Mesenteric fat pad (tissue), 1 donor: ENCODE measurements around the gene PDIA4. TPM values are rescaled to one million over a fixed set of nuclear protein-coding genes. Genes with fewer than 3 reads are reported as not detected.
"Not testable (repeated sequence)": the region's sequence is repeated elsewhere in the genome, so short reads cannot be mapped to it uniquely, and the experiment has no call there.

Source experiments
- DNase-seq: peaks from one replicate; pipeline ENCODE4 v3.0.0-alpha.2; 2020; ENCODE audit warnings: low spot score
- total RNA-seq: library from RNA; stranded (reverse); fragmentation: NEBNext Ultra II Directional; extraction: Animal tissue kit (Norgen Biotek cat#: 25700); gene quantifications from one replicate; pipeline ENCODE4 v1.2.1, GENCODE V29; 2021
- donor health status: DM: yes; HTN: yes; CAD: no.

Gene PDIA4
- total RNA-seq, 1 donor from 2014 or later = 101 TPM

DNA sequence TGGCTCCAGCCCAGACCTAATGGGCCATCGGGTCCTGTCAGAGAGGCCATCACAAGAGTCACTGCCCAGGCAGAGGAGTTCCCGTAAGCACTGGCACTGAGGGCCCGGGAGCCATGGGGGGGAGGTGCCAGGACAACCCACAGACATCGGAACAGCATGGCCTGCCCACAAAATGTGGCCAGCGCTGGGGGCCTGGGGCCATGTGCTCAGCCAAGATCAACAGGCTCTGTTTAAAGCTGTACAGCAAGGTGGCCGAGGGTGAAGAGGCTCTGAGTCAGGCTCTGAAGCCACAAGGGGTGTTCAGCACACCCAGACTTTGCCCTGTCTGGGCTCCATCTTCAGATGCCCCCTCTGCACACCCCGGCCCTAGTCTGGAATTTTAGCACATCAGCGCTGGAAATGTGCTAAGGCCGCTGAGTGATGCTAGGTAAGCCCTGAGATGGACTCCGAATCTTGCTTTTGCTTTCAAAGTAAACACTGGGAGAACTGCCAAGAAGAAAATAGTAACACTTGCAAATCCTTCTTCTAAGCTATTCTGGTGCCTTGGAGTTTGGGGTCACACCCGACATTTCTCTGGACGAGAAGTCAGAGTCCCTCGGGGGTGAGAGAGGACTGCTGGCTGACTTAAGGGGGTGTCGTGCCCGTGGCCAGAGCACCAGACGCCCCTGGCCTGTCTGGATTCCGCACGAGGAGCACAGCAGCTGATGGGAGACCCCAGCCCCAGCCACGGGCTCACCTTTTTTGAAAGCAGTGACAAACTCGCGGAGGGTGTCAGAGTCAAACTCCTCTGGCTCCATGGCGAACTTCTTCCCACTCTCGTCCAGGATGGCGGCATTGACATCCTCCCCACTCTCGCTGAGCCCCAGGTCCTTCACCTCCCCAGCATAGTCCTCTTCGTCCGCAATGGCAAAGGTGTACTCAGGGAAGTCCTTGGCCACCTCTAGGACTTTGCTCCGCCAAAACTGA, 23.6 kb downstream of the PDIA4 start:
- DNase-seq = no peak

DNA sequence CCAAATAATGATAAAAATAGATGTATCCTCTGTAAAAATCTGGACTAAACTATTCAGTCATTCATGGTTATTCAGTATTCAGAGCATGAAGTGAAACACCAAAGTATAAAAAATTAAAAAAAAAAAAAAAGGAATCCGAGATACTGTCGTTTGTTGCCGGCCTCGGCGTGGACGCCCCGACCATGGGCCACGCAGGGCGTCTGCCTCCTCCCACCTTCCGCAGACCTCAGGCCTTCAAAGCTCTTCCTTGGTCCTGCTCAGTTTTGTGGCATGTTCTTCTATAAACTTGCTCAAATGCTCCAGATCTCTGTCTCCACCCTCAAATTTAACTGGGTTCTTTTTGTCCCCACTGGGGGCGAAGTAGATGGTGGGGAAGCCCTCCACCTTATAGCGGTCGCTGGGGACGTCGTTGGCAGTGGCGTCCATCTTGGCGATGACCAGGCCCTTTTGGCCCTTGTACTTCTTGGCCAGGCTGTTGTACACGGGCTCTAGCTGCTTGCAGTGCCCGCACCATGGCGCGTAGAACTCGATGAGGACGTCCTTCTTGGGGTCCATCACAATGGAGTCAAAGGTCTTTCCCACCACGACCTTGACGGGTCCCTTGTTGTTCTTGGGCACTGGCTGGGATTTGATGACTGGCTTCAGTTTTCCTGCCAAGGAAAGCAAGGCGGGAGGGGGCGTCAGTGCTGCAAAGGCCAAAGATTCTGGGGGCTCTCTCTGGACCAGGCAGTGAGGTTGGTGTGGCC, 24.6 kb downstream of the PDIA4 start:
- DNase-seq = no peak

DNA sequence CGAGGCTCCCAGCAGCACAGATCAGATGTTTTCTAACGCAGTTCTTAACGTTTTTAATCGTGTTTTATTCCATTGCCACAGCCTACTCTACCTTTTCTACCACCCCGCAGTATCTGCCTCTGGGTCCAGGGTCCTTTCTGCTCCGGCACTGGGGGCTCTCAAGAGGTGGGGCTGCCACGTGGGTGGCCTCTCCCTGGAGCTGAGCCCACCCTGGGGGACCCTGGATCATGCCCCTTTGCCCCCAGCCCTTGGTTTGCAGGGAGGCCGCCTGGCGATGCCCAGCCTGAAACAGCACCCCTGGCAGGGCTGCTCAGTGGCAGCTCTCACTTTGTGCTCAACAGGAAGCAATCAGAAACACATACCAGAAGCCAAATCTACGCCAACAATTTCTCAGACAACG, 25.3 kb downstream of the PDIA4 start:
- DNase-seq = no peak

DNA sequence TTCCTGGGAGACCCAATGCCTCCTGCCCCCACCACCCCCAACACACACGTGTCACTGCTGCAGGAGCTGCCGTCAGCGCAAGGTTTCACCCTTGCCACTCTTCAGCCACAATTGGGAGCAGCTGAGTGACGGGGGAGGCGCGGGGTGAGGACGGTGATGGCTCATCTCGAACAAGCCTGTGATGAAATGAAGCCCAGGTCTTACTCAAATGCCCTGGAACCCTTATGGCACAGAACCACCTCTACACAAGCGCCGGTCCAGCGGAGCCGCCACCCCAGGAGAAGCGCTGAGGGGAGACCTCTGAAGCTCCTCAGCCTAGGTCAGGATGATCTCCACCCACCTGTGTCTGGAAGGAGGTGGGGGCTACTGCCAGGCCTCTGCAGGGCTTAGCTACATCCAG, 25.7 kb downstream of the PDIA4 start:
- no peak for DNase-seq

DNA sequence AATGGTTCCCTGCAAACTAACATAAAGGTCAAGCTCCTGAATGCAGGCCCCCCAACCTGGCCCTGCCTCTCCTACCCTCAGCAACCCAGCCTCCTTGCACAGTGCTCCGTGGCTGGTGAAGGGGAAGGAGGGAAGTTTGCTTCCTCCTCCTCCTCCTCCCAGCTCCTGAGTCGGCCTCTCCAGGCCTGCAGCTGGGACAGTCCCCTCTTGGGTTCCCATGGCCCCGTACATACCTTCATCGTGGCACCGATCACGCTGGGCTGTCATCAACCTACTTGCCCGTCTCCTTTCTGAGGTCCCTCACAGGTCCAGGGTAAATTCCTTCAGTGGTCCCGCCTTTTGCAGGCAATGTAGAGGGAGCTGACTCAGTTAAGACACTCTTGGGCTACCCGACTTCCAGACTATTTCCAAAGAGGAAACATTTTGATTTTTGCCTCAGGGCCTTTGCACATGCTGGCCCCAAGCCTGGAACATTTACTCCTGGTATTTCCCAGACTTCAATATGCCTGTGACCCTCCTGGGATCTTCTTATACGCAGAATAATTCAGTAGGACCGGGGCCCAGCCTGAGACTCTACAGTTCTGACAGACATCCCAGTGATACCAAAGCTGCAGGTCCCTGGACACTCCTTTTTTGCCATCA, 26.8 kb downstream of the PDIA4 start:
- no peak for DNase-seq

DNA sequence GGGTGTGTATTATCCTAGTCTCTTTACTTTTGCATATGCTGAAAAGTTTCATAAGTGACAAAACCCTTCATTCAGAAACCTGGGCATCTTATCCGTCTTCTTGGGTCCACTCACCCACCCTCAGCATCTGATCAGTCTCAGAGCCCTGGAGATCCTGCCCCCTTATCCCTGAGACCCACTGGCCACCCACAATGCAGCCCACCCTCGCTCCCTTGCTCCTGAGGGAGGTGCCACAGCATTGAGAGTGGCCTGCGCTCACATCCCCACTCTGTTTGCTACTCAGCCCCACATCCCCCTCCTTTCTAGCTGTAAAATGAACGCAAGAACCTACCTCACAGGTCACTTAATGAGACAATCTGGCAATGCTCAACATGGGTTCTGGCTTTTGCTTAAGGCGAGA, 27.3 kb downstream of the PDIA4 start:
- DNase-seq = no peak

DNA sequence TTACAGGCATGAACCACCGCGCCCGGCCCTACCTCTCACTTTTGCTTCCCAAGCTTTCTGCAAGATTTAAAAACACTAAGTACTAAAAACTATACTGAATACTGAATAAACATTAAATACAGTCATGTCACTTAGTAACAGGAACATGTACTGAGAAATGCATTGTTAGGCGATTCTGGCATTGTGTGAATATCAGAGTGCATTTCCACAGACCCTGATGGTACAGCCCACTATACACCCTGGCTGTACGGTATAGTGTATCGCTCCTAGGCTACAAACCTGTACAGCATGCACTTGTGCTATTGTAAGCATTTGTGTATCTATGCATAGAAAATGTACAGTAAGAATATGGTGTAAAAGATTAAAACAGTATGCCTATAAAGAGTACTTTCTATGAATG, 29.1 kb downstream of the PDIA4 start:
- no peak for DNase-seq

DNA sequence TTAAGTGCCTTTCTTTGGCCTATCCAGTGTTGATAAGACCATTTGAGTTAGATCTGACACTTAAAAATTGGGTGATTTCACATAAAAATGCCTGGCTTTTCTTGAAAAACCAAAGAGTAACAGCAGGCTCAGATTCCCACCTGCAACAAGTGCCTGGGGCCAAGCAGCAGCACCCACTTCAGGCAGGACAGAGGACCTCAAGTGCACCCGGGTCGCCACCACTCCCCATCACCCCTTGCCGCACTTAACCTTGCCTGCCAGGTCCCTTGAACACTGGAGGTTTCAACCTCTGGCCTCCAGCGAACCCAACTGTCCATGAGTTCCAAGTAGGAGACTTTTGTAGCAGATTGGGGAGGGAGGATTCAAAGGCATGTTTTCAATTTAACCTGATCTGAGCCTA, 30.8 kb downstream of the PDIA4 start:
- no peak for DNase-seq

DNA sequence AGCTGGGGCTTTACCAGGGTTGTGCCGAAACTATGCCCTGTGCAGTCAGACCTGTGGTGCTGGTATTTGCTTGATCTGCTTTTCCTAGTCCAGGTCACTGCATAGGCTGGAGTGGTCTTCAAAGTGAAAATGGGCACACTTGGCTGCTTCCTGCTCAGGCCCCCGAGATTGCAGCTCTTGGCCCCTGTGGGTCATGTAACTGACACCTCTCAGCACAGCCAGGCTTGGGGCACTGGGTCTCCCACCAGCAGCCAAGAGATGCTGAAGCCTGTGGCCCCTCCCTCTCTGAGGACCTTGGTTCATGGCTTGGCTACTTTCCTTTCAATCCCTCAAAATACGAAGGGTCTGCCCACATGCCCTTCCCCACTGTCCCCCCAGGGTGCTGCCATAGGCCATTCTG, 33.7 kb downstream of the PDIA4 start:
- DNase-seq = no peak

DNA sequence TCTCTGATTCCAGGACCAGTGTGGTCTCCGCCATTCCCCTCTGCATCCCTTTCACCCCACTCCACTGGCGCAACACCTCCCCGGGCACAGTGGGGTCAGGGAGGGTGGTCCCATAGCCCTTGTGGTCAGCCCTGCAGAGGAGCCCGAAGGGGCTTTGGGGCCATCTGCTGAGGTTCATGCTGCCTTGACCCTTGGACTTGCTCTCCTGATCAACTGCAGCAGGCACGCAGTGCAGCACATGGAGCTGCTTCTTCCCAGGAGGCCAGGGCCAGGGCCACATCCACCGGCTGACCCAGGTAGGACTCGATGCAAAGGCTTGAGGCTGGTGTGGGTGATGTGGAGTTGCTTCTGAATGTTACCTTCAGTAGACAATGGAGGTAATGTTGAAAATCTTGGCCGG, 35.1 kb downstream of the PDIA4 start:
- DNase-seq = no peak

DNA sequence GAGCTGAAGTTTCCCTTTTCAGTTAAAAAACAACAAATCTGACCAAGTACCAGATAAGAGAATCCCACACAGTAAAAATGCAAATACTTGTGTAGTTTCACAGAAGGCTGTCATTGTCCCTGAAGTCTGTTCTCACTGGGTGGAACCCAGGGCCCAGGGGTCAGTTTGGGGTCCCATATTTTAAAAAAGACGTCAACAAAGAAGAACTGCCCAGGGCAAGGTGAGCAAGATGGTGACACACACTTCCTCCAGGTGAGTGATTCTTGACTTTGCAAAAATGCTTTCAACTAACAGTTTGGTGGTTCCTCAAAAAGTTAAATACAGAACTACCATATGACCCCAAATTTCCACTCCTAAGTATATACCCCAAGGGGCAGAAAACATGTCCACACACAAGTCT, 36.8 kb downstream of the PDIA4 start:
- DNase-seq = no peak

DNA sequence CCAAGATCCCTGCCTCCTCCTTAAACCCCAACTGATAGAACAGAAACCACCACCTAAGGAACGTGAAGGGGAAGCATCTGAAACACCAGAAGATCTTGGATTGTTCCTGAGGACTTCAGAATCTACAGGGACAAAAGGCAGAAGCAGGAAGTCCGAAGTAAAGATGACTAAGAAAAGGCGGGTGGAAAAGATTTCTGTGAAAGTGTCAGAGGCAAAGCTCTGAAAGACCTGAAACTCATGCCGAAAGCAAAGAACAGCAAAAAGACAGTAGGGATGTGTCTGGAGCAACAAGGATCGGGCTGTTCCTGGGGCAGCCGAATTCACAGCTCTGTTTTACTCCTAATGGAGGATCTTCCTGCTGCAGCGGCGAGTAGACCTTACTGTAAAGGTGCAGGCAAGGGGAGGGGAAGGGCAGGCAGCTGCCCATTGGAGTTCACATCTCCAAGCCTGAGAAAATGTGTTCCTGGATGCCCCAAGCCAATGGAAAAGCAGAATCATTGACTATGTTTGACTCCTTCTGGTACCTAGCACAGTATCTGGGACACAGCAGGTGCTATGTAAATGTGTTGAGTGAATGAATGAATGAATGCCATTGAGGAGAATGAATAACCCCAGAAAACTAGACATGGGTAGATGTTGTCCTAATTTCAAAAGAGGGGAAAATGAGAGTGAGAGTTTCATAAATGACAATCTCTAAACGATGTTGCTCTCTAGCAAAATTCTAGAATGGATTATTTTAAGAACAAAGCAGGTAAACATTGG, 40.4 kb downstream of the PDIA4 start:
- no peak for DNase-seq

DNA sequence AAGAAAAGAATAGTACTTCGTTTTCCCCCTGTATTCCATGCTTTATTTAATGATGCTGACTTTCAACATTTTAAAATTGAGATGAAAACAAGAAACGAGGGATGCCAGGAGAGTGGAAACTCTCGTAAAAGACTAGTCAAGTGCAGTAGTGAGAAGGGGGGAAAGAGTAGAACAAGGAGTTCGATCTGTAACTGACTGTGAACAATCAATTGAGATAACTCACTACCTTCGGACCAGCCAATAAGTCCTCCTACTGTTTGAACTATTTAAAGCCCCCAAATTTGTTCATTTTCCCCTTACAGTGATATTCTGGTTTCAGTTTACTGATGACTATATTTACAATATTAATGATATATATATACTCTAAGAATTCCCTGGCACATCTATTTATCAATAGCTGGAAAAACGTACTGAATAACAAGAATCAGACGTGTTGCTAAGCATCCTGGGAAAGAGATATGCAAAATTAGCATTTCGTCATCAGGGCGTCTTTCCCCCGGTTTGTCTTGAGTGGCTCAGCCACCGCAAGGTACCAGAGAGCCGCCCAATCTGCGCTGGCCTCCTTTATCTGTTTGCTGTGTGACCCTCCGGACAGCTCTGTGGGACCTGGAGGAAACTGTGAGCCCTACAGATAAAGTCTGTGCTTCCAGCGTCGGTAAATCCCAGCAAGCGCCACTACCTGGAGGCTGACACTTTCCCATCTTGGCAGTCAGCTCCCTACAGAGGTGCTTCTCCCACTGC, 41.1 kb downstream of the PDIA4 start:
- no peak for DNase-seq

DNA sequence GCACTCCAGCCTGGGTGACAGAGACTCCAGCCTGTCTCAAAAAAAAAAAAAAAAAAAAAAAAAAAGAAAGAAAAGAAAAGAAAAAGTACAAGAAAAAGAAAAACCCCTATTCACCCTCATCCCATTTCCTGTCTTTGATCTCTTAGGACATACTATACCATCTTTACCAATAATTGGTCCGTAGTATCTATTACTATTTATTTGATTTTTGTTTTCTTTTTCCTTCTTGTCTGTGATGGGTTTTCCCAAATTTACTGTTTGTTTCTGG, 41.6 kb downstream of the PDIA4 start:
- no peak for DNase-seq

DNA sequence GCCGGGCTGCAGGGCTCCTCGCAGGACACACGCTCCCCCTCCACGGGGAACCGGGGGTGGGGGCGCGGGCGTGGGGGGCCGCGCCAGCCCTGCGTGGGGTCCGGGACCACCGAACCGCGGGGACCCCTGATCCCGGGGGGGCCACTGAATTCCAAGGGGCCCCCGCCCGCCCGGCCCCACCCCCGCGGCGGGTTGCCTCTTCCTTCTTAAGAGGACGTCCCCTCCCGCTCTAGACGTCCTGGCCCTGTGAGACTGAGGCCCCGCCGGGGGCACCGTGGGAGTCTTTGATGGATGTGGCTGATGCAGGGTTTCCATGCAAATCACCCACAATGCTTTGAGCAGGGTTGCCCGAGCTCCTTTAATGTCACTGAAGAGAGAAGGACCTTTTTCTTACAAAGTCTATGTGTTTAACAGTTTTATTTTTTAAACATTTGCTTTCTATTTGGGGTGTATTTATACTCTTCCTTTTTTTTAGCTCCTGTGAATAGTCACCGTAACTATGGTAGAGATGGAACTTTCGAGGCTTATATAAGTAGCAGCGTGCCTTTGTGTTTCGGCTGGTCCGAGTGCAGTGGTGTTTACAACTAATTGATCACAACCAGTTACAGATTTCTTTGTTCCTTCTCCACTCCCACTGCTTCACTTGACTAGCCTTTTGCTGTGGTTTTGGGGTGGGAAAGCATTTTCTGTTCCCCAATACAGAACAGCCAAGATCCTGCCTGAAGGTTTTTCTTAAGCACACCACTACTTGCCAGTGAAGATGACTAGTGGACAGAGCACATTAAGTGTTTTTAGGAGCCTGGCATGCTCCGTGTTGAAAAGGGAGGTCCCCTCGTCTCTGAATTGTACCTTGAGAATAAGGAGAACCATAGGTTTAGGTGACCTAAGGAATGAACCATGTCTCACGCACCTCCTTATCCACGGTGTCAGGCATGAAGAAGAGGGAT, 44.8 kb downstream of the PDIA4 start:
- no peak for DNase-seq

DNA sequence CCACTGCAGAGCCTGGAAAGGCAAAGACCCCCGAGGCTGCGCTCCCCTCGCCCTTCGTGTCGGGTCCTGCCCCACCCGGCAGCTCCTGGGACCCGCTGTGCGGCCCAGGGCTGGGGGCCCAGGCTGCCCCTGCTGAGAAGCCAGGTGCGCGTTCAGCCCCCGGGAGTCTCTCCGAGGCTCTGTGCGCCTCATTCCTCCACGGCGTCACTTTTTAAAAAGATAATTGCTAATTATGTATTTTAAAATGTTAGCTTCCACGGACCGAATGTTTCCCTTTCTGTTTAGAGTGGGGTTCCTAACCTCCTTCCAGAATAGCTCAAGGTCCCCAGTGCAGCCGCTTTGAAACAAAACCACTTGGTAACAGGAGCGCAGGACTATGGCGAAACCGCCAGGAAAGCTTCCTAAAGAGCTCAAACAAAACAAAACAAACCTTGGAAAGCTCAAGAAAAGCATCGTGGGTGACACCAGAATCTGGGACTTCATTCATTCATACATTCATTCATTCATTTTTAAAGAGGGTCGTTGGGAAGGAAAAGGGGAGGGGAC, 45.6 kb downstream of the PDIA4 start:
- no peak for DNase-seq

DNA sequence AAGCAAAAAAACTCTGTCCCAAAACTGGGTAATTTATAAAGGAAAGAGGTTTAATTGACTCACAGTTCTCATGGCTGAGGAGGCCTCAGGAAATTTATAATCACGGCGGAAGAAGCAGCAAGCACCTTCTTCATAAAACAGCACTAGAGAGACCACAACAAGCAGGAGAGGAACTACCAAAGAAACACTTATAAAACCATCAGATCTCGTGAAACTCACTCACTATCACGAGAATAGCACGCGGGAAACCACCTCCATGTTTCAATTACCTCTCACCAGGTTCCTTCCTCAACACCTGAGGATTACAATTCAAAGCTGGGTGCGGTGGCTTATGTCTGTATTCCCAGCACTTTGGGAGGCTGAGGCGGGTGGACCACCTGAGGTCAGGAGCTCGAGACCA, 48.5 kb downstream of the PDIA4 start:
- no peak for DNase-seq

DNA sequence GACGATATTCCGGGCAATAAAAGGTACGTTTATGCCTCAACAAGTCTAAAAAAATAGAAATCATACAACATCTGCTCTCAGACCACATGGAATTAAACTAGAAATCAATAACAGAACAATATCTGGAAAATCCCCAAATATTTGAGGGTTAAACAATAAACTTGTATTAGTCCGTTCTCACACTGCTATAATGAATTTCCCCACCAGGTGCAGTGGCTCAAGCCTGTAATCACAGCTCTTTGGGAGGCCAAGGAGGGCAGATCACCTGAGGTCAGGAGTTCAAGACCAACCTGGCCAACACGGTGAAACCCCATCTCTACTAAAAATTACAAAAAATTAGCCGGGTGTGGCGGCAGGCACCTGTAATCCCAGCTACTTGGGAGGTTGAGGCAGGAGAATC, 49.2 kb downstream of the PDIA4 start:
- DNase-seq = not testable (repeated sequence)

DNA sequence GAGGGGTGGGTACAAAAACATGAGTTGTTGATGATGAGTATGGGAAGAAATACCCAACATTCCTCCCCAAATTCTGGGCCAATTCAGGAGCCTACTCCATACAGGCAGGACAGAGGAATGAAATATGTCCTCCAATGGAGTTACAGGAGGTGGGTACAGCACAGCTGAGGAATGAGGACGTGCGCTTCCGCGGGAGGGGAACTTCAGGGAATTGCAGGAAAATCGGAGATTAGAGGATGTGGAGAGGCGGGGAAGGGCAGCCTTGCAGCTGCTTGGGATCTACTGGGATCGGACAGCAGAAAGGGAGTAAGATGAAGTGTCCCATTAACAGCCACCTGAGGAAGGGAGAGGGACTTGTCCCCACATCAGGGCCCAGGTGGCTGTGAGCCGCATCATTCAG, 50.2 kb downstream of the PDIA4 start:
- no peak for DNase-seq
